ENCODE data around the gene XRN2.
A peak's percentile ranks its signal among the peaks of the same experiment; 100 is the strongest.
"Not testable (repeated sequence)": the region's sequence is repeated elsewhere in the genome, so short reads cannot be mapped to it uniquely, and the experiment has no call there.

XRN2 gene

DNA sequence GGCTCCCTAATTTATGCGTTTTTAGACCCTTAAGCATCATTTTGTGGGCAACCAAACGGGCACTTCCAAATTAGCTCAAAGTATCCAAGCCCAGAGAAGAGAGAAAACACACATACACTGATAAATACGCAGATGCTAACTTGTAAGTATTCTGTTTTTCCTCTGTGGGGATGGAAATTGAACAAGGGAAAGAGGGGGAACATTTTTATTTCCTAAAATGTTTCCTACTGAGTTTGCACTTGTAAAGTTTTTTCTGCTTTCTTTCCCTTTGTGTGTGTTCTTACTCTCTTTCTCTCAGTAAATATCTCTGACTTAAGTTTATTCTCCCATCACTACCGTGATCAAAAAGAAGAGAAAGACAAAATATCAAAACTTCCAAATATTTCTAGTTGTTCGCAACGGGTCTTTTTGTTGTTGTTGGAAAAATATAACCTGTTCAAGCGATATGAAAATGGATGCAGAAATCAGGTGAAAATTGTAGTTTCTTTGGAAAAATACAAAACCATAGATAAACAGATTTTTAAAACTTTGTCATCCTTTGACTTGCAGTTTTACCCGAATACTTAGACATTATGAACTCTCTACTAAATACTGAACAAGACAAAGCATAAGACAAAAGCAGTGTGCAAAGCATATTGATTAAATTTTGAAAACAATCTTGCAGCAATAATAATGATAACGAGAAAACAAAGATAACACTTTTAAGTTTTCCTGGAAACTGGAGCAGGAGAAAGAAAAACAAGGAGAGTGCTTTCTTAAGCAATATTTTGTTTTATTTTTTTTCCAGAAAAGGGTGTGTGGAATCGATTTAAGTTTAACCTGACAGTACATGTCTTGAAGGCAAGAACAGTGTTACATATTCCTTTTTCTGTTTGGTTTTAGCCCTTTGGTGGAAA, 95.2 kb downstream of the XRN2 start:
- FAIRE-seq (no peak), DNase-seq (ENCODE audit: extremely low spot score, insufficient read length, low read depth) (no peak)

DNA sequence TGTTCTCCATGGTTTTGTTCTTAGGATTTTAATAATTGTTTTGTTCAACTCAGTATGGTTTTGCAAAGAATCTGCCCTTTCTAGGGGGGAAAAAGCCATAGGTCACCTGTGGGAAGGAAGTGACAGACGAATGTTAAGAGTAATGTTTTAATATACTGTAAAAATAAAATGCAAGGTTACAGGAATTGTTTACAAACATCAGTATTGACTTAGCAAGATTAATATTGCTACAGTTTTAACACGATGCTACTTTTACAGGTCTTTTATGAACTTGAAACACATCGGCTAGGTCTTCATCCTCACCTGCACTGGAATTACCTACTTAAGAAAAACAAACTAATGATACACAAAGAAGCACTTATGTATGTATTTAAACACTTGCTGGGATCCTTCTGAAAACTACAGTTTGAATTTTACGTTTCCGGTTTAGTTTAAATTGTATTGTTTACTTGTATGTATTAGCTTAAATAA, 95.9 kb downstream of the XRN2 start:
- FAIRE-seq (no peak), DNase-seq (ENCODE audit: extremely low spot score, insufficient read length, low read depth) (no peak)

DNA sequence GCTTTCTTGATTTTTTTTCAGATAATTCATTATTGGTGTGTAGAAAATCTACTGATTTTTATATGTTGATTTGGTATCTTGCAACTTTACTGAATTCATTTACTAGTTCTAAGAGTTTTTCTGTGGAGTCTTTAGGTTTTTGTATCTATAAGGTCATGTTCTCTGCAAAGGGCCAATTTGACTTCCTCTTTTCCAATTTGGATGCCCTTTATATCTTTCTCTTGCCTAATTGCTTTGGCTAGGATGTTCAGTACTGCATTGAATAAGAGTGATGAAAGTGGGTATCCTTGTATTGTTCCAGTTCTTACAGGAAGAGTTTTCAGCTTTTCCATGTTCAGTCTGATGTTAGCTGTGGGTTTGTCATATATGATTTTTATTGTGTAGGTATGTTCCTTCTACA, 108.6 kb downstream of the XRN2 start:
- DNase-seq (ENCODE audit: extremely low spot score, insufficient read length, low read depth): no peak
- FAIRE-seq: no peak

DNA sequence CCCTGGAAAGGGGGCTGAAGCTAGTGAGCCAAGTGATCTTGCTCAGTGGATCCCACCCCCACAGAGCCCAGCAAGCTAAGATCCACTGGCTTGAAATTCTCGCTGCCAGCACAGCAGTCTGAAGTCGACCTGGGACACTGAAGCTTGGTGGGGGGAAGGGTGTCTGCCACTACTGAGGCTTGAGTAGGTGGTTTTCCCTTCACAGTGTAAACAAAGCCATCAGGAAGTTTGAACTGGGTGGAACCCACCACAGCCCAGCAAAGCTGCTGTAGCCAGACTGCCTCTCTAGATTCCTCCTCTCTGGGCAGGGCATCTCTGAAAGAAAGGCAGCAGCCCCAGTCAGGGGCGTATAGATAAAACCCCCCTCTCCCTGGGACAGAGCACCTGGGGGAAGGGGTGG, 110.9 kb downstream of the XRN2 start:
- FAIRE-seq; DNase-seq (ENCODE audit: extremely low spot score, insufficient read length, low read depth): not testable (repeated sequence)

DNA sequence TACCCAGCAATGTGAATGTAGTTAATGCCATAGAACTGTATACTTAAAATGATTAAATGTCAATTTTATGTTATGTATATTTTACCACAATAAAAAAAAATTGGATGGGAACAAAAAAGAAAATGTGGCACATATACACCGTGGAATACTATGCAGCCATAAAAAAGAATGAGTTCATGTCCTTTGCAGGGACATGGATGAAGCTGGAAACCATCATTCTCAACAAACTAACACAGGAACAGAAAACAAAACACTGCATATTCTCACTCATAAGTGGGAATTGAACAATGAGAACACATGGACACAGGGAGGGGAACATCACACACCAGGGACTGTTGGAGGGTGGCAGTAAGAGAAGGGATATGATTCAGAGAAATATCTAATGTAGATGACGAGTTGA, 116.0 kb downstream of the XRN2 start:
- not testable (repeated sequence) for DNase-seq (ENCODE audit: extremely low spot score, insufficient read length, low read depth); FAIRE-seq

DNA sequence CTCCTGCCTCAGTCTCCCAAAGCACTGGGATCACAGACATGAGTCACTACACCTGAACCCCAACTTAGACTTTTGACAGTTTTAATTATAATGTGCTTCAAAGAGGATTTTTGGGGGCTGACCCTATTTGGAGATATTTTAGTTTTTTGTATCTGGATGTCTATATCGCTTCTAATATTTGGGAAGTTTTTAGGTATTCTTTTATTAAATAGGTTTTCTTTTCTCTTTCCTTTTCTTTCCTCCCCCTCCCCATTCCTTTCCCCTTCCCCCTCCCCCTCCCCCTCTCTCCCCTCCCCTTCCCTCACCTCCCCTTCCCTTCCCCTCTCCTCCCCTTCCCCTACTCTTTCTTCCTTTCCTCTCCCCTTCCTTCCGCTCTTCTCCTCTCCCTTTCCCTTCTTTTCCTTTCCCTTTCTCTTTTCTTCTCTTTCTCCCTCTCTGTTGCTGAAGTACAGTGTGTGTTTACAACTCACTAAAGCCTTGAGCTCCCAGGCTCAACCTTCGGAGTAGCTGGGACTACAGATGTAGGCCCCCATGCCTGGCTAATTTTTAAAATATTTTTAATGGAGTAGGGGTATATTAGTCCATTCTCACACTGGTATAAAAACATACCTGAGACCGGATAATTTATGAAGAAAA, 118.6 kb downstream of the XRN2 start:
- DNase-seq (ENCODE audit: extremely low spot score, insufficient read length, low read depth): no peak

DNA sequence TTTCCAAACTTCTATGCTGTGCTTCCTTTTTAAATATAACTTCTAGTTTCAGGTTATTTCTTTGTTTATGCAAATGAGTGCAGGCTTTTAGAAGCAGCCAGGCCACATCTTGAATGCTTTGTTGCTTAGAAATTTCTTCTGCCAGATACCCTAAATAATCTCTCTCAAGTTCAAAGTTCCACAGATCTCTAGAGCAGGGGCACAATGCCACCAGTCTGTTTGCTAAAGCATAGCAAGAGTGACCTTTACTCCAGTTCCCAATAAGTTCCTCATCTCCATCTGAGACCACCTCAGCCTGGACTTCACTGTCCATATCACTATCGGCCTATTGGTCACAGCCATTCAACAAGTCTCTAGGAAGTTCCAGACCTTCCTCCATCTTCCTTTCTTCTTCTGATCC, 120.6 kb downstream of the XRN2 start:
- not testable (repeated sequence) for DNase-seq (ENCODE audit: extremely low spot score, insufficient read length, low read depth); FAIRE-seq

More for the DNA sequence above, 118.6 kb downstream of the XRN2 start:
- no peak for FAIRE-seq

DNA sequence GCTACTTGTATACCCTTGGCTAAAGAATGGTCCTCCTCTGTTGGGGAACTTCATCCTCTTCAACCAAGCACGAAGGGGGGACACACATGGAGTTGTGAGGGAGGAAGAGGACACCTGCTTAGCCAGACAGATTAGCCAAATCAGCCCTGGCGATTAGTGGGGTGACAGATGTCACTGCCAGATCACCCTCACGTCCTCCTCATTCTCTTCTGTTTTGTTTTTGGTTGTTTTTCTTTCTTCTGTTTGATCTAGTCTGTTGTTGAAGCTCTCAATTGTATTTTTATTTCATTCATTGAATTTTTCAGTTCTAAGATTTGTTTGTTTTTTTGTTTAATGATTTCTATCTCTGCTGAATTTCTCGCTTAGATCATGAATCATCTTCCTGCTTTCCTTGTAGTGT, 121.7 kb downstream of the XRN2 start:
- no peak for FAIRE-seq
- no peak for DNase-seq (ENCODE audit: extremely low spot score, insufficient read length, low read depth)

DNA sequence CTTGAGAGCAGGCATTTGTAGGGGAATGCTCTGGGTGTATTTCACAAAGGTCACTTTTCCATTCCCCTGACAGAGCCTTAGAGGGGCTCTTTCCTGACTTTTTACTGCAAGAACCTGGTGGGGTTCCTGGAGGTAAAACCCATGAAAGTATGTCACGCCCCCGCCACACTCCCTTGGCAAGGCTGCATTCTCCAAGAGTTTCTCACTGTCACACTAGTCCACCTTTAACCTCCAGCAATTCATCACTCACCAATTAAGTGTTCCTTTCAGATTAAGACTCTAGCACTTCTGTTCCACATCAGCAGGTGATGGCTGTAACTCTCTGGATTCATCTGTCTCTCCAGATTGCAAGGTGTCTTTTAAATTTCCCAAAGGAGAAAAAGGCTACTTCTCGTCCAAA, 126.9 kb downstream of the XRN2 start:
- DNase-seq (ENCODE audit: extremely low spot score, insufficient read length, low read depth) (no peak), FAIRE-seq (no peak)

DNA sequence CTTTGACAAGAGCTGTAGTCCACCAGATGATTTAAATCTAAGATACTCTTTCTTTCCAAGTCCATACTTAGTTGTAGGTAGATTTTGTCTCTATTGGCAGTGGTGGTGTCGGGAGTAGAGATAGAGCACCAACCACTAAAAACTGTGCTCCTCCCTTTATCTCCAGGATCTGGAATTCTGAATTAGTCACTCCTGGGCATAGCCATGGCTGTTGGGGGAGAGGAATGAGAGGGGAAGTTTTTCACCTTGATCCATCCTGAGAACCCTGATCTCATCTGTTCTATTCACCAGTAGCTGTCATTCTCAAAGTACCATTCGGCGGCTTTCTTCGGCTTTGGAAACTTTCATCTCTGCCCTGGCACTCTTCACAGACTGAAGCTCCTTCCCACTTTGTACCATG, 129.8 kb downstream of the XRN2 start:
- no peak for DNase-seq (ENCODE audit: extremely low spot score, insufficient read length, low read depth)
- no peak for FAIRE-seq

DNA sequence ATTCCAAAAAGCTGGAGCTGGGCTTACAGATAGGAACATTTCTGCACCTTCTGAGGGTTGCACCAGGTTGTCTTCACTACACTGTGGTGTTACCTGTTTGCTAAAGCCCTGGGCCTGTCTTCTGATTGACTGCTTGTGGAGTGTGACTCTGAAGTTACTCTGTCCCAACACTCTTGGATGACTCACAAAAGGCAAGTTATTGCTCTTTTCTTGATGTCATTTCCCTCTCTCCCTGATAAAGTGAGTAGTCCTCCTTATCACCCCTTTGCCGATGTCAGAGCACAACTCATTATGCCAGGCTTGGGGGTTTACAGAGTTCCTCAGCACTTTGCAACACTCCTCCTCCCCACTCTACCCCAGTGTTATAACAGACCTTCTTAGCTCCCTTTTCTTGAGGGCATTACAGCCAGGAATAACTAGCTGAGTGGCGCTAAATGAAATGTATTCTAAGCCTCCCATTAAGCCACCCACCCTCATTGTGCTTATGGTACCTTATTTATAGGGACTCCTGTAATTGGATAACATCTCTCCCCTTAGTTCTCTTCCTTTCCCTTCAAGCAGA, 130.3 kb downstream of the XRN2 start:
- FAIRE-seq: no peak
- no peak for DNase-seq (ENCODE audit: extremely low spot score, insufficient read length, low read depth)

DNA sequence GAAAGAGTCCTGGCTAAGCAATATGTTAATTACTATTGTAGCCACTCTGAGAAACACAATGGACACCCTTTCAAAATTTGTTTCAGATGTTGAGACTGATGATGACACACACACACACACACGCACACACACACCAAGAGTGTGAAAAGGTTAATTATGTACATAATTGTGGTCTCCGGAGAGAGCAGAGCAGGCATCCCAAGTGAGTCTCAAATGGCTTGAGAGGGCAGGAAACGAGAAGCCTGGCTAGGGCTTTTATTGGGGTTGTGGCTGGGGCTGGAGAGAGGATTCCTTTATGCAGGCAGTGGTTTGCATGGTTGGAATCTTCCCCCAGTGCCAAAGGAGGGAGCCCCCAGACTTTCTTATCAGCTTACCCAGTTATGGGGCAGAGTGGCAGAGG, 132.4 kb downstream of the XRN2 start:
- DNase-seq (ENCODE audit: extremely low spot score, insufficient read length, low read depth): no peak
- no peak for FAIRE-seq

DNA sequence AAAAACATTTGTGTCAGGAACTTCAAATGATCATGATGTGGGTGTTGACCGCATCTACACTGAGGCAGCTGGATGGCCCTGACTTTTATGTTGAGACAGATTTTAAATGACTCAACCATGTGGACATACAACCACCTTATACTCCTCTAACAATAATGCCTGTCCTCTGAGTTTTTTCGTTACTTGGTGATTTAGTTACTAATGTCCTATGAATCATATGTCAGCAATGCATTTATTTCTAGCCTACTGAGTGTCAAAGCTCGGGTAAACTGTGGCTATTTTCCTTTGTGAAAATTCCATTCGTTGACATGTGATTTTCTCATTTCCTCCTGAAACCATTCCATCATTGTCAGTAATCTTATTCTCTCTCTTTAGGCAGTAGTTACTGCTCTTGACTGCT, 133.1 kb downstream of the XRN2 start:
- DNase-seq (ENCODE audit: extremely low spot score, insufficient read length, low read depth): no peak
- FAIRE-seq: peak; percentile 26

DNA sequence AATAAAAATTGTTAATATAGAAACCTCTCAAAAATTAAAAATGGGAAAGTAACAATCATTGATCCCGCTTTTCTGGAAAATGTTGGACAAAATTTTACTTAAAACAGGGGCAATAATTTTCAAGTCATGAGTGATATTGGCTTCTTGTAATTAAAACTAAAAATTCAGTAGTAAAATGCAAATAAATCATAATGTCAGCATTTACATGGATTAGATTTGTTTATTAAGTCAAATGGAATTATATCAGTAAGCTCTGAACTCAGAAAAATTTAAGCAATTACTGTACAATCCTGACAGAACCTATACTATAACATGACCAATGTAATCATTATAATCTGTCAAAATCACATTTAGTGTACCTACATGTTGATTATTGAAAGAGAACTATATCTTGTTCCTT, 134.1 kb downstream of the XRN2 start:
- FAIRE-seq (no peak), DNase-seq (ENCODE audit: extremely low spot score, insufficient read length, low read depth) (no peak)

DNA sequence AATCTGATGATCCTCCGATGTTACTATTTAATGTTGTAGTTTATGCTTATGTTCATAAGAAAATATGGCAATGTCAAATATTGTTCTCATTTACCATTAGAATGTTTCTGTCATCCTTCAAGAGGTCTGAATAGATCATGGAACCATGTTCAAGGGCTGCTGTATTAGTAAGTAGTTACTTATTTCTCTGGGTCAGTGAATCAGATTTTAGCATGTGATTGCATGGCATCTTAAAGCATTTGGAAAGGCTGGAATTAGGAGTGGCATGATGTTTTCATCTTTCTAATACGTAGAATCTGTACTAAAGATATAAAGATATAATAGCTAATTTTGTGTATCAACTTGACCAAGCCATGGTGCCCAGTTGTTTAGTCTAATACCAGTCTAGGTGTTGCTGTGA, 134.7 kb downstream of the XRN2 start:
- DNase-seq (ENCODE audit: extremely low spot score, insufficient read length, low read depth) (no peak), FAIRE-seq (no peak)
